NCI-H2171 (cell line): Measurements from ENCODE around the gene TACO1.

ENCODE experiments used
- DNase-seq: peaks from one replicate; lab custom pipeline; 2025; lab: John Stamatoyannopoulos, UW

The TACO1 gene

DNA sequence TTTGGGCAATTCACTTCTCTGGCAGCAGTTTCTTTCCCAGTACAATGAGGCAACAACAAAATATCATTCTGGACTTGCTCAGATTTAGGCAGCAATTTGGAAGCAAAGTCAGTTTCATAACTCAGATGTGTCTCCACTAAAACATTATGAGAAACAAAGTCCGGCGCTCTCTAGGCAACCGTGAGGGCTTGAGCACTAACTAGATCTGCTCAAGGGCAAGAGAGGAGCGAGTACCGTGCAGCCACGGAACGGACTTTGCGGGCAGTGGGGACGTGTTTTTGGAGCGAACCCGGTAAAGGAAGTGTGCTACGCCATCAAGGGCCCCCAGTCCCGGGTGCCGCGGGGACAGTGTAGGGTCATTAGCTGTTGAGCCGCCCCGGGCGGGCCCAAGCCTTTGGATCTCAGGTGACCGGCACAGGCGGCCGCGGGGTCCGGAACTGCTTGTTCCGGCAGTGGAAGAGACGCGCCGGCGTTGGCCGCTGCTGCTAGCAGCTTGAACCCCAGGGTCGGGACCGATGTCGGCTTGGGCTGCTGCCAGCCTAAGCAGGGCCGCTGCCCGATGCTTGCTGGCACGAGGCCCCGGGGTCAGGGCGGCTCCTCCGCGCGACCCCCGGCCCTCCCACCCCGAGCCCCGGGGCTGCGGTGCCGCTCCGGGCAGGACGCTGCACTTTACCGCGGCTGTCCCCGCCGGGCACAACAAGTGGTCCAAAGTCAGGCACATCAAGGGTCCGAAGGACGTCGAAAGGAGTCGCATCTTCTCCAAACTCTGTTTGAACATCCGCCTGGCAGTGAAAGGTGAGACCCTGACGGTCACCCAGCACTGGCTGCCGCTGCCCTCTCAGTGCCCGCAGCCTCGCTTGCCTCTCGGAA lies at the start of gene TACO1:
TSS of gene TACO1 (plus strand) at position 327 of the 870 bp plus-strand sequence. CDS start at position 516, 189 bp downstream.
- peak; percentile 74 for DNase-seq

DNA sequence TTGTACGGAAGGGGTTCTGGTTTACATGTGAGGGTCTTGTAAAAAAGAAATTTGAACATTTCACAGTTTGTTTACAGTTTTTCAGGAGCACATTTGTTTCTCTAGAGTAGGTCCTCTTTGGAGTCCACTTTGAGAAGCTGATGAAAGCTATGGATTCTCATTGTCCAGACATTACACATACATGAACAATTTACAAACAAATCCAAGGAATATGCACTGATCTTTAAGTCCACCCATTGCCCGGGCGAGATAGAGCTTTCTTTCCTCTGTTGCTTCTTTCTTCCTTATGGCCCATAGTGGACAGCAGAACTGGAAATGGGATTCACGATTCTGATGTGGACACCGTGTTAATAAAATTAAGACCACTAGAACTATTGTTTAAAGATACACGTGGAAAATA lies 48.5 kb upstream of the TACO1 start:
- DNase-seq, result no peak

DNA sequence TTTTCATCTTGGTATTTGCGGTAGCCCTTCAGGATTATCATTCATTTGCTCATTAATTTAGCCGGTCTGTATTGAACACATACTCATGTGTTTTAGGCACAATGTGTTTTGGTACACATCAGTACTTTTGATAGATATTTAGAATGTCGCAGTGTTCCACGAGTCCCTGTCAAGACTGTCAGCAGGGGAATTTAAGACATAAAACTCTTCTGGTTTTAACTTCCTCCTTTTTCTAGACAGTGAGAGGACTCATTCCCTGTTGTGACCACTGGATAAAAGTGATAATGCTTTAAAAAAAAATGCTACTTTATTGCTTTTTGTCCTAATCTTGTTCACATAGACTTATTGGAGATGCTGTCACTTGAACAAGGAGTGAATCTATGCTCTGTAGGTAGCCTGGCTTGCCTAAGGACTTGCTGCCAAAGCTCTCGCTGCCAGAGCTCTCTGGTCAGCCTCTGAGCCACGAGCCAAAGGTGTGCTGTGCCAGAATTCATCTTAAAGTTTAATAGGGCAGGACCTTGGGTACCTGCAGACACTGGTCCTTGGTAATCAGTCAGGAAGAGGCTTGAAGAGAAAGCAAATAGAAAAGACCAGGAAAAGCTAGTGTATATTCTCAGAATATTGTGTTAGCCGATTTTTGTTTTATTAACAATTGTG lies 45.1 kb upstream of the TACO1 start:
- no peak for DNase-seq

DNA sequence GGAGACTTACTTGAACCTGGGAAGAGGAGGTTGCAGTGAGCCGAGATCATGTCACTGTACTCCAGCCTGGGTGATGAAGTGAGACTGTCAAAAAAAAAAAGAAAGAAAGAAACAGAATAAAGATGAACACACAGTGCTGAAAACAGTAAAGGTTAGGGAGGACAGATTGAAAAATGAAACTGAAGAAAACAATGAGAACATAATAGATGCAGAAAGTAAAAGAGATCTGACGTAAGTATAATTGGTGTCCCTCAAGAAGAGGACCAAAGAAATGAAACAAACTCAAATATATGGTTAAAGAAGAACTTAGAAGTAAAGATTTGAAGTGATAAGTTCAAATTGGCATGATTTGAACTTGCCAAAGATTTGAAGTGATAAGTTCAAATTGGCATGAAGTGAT lies 43.3 kb upstream of the TACO1 start:
- no peak for DNase-seq

DNA sequence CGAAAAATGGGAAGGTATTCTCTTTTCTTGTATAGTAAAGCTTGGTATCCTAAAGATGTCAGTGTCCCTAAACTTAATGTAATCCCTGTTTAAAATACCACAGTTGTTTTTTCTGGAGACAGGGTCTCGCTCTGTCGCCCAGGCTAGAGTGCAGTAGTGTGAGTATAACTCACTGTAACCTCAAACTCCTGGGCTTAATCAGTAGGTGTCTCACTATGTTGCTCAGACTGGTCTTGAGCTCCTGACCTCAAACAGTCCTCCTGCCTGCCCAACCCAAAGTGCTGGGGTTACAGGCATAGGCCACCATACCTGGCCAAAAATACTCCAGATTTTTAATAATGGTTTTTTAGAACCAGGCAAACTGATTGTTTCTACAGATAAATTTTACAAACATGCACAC lies 42.3 kb upstream of the TACO1 start:
- DNase-seq, result no peak

DNA sequence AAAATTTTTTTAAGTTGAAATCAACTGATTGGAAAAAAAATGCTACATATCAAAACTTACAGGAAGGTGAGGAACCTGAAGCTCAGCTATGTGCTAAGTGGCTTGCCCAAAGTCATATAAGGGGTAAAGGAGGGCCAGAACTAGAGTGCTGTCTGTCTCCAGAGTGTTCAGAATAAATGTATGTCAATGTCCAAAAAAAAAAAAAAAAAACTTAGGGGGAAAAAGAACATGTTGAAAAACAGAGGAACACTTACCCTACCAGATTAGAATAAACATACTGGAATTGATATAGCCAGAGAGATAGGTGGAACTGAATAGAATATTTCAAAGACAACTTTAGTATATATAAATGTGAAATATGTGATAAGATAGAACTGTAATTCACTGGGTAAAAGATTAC lies 38.9 kb upstream of the TACO1 start:
- no peak for DNase-seq

DNA sequence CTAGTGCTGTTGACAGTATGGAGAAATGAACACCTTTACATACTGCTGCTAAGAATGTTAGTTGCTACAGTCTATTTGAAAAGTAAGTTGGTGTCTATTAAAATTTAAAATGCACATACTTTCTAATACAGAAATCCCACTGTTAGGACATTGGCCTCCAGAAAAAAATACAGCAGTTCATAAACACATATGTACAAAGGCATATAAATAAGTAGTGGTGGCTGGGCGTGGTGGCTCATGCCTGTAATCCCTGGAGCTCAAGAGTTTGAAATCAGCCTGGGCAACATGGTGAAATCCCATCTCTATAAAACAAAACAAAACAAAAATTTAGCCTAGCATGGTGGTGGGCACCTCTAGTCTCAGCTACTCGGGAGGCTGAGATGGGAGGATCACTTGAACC lies 37.4 kb upstream of the TACO1 start:
- DNase-seq, result no peak

DNA sequence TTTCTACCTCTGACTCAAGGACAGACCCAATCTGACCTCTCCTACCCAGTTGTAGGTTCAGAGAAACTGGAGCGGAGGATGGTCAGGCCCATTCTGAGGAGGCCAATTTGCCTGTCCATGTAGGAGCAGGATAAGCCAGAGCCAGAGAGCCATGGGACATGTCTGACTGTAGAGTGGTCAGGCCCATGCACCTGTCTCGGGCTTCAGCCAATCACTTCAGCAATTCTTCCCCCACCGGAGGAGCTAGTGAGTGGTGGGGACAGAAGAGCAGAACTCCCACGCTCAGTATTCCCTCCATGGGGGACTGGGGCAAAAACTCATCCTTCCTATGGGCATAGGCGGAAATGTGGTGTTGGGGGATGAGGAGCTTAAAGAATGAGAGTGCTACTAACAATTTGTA lies 36.1 kb upstream of the TACO1 start:
- no peak for DNase-seq

DNA sequence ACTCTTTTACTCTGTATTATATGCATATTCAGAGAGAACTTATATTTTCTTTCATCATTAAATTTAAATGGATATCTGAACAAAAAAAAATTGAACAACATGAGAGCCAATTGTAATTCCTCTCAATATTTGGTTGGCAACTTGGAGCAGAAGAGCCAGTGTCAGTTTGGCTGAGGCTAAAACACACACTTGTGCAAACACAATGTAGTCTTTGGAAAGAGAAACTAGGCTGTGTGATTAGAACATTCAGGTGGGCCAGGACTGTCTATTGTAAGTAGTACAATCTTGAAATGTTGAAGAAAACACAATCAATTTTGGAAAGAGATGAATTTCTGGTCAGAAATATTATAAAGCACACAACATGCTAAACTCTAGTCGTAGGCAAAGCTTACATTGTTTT lies 33.5 kb upstream of the TACO1 start:
- DNase-seq, result no peak

DNA sequence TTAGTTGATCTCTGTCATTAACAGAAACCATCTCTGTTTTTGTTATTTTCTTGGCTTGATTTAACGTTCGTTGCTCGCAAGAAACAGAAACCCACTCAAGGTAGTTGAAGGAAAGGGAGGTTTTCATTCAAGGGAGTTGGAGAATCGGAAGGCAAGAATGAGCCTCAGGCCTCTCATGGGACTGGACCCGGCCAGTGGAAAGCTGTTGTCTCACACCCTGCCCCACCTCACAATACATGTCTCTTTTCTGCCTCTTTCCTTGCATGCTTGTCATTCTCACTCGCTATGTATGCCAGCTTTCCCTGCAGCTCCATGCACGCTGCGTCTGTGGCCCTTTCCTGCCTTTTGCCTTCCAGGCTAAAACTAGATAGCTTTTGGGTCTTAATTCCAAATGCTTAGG lies 32.1 kb upstream of the TACO1 start:
- no peak for DNase-seq

DNA sequence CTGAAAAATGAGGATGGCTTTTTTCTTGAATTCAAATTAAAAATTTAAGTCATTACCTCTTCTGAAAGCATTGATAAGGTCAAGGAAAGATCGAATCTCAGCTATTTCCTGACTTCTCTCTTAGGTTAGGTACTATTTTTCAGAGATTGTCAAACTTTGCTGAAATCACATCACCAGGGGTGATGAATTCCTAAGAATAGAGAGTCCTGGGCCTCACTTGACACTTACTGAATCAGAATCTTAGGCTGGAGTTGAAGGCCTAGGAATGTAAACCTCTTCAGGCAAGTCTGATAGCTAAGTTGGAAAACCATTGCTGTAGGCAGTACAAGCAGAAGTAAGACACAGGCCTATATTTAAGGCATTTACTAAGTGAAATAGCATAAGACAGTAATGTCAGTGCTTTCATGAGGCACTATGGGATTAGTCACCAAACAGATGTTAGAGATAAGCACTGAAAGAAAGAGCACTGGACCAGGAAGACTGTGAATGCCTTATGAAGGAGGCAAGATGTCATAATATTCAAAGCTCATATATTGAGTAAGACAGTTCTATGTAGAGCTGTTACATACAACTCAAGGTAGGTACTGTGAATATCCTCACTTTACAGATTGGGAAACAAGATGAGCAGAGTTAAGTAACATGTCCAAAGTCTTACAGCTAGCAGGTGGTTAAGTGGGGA lies 28.9 kb upstream of the TACO1 start:
- DNase-seq, result no peak

DNA sequence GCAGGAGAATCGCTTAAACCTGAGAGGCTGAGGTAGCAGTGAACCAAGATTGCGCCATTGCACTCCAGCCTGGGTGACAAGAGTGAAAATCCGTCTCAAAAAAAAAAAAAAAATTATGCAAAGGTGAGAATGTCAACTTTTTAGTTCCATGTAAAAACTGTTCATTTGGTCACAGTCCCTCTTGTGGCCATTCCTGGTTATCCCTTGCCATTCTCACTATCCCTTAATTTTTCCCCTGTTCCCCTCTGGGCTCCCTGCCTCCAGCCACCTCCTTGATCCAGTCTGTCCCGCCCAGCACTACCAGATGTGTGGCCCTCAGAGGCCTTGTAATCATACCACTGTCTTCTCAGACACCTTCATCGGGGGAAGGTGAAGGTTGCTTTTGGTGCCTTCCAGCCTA lies 27.1 kb upstream of the TACO1 start:
- no peak for DNase-seq

DNA sequence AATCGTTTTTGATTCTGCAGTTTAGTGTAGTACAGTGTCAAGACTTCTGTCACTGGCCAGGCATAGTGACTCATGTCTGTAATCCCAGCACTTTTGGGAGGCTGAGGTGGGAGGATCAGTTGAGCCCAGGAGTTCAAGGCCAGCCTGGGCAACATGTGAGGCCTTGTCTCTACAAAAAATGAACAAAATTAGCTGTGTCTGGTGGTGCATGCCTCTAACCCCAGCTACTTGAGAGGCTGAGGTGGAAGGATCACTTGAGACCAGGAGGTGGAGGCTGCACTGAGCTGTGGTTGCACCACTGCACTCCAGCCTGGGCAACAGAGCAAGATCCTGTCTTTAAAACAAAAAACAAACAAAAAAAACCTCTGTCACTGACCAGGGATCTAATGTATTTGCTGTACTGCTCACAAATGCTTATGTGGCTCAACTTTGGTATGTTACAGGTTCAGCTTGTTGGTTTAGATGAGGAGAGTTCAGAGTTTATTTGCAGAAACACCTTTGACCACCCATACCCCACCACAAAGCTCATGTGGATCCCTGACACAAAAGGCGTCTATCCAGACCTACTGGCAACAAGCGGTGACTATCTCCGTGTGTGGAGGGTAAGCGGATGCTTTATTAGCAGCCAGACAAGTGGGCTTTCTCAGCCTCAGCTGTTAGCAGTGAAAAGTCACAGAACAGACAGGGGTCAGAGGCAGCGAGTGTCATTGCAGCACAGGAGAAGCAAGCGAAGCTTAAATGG lies 22.5 kb upstream of the TACO1 start:
- DNase-seq, result no peak

DNA sequence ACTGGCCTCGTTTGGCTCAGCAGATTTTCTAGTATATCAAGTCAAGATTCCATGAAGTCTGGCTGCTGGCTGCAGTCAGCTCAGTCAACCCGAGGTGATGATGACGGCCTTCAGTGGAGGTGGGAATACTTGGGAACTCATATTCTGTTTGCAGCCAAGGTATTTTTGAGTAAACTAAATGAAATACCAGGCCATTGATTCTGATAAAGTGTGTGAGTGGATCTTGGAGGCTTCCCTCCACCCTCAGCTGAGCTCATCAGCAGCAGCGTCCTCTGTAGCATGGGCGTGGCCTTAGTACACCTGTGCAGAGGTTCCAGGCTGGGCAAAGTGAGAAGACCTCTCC lies 22.0 kb upstream of the TACO1 start:
- no peak for DNase-seq

DNA sequence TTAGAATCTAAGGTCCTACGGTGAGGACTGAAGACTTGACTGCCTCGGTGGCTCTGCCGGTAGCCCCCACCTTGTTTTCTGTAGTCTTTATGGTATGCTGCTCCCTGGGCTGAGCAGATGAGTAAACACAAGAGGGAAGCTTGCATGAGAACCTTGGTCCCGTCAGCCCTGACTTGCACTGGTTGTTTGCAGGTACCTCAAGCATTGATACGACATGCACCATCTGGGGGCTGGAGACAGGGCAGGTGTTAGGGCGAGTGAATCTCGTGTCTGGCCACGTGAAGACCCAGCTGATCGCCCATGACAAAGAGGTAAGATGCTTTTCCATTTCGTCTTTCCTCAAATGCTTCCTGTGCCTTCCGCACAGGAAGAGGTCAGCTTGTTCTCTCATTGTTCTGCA lies 21.1 kb upstream of the TACO1 start:
- no peak for DNase-seq

DNA sequence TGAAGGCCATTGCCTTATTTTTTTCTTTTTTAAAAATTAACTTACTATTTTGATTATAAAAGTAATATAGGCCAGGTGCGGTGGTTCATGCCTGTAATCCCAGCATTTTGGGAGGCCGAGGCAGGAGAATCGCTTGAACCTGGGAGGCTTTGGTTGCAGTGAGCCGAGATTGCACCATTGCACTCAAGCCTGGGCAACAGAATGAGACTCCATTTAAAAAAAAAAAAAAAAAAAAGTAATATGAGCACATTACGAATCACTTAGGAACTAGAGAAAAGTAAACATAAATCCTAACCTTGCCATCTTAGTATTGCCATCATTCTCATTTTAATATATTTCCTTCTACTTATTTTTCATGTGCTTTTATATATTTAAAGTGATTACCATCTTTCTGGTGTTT lies 12.9 kb upstream of the TACO1 start:
- DNase-seq, result no peak

DNA sequence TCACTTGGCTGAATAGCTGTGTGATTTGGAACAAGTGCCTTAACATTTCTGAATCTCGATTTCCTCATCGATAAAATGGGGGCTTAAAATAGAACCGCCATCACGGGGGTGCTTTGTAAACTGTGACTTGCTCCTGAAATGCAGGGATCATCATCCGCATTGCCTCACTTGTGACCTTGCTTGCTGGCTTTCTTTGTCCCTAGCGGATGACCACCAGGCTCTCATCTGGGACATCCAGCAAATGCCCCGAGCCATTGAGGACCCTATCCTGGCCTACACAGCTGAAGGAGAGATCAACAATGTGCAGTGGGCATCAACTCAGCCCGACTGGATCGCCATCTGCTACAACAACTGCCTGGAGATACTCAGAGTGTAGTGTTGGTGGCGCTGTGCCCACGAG lies 11.9 kb upstream of the TACO1 start:
- DNase-seq, result no peak

DNA sequence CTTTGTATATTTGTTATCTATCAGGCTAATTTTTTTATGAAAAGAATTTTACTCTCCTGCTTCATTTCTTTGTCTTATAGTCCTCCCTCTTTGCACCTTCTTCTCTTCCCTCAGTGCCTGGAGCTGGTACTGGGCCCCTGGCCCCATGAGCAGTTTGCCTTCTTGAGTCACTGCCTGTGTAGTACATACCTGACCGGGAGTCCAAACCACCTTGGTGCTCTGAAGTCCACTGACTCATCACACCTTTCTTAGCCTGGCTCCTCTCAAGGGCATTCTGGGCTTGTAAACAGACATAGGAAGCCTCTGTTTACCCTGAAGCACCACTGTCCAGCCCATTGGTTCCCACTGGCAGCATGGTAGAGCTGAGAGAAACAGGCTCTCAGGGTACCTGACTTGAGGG lies 11.0 kb upstream of the TACO1 start:
- no peak for DNase-seq

DNA sequence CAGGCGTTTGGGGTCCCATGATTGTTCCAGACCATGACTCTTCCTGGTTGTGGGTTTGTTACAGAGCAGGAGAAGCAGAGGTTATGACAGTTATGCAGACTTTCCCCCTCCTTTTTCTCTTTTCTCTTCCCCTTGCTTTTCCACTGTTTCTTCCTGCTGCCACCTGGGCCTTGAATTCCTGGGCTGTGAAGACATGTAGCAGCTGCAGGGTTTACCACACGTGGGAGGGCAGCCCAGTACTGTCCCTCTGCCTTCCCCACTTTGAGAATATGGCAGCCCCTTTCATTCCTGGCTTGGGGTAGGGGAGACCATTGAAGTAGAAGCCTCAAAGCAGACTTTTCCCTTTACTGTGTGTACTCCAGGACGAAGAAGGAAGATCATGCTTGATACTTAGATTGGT lies 7.9 kb upstream of the TACO1 start:
- no peak for DNase-seq

DNA sequence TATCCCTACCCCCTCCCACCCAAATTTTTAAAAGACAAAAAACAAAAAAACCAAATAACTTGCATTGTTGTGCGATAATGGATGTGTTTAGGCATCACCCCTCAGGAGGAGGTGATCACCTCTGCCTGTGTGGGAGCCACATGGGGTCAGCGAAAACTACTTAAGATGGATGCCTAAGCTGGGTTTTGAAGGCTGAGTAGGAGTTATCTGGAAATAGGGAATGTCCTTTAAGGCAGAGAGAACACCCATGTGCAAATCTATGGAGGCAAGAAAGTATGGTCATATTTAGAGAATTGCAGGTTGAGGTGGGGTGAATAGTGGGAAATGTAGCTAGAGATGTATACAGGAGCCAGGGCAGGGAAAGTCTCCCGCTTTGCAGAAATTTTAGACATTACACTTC lies 5.6 kb upstream of the TACO1 start:
- DNase-seq, result no peak

DNA sequence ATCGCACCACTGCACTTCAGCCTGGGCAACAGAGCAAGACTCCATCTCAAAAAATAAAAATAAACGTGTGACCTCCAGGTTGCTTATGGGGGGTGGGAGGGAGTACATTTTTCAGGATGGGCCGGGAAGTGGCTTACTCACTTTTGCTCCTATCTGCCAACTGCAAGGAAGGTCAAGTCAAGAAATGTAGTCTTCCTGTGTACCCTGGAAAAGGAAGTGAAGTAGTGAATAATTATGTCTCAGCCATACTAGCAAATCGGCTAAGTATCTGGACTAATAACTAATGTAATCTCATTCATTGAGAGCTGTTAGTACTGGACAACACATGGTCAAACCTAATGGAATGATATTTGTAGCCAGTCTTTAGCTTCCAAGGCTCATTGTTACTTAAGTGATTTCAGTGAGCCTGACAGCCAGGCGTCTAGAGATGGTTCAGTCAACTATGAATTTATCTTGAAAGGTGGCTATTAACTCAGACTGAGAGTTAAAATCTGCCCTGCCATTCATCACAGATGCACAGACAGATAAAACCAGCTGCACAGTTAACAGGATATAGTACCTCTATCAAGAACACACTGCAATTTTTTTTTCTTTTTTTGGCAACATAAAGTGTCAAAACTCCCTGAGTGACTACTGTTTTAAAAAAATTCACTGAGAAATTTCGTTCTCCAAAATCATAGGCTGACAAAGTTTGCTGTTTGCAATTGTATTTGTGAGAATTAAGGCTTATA lies 3.7 kb upstream of the TACO1 start:
- no peak for DNase-seq

DNA sequence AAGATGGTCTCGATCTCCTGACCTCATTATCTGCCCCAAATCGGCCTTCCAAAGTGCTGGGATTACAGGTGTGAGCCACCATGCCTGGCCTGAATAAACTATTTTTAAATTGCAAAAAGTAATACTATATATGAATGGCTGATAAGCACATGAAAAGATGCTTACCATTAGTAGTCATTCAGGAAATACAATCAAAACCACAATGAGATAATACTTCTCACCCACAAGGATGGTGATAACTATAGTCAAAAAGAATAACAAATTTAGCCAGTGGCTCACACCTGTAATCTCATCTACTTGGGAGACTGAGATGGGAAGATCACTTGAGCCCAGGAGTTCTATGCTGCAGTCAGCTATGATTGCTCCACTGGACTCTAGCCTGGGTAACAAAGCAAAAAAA lies 2.4 kb upstream of the TACO1 start:
- DNase-seq, result no peak
